NOMO-1 (cell line): ENCODE data around the gene ARR3.
"Not testable (repeated sequence)": the region's sequence is repeated elsewhere in the genome, so short reads cannot be mapped to it uniquely, and the experiment has no call there.

Source experiments
- DNase-seq, 2 experiments: peaks; one replicate each; lab custom pipeline; 2025; ENCODE audit not compliant: unreplicated experiment in 2 of 2; lab: John Stamatoyannopoulos, UW

The ARR3 gene

GRCh38 chrX:70268034-70268433, at the start of gene ARR3:
Gene ARR3 (plus strand): TSS chrX:70268334. CDS start chrX:70269386, 1,052 bp downstream.
- DNase-seq: no peak

- DNase-seq: no peak
Measured at GRCh38 chrX:70219938-70220764, 48.0 kb upstream of the ARR3 start.

- no peak for DNase-seq
Measured at GRCh38 chrX:70226048-70226447, 42.1 kb upstream of the ARR3 start.

DNA sequence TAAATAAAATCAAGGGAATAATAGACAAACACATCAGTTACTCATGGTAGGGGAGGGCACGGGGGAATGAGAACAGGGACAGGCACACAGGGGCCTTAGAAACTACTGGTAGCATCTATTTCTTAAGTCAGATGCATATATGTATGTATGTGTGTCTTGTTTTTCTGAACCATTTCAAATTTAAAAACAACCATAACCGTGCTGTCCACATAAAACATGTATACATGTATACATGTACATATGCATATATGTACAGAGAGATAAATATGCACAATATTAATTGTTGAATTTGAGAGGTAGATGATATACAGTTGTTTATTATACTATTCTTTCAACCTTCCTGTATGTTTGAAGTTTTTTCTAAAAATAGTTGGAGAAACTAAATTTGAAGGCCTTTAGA, 41.4 kb upstream of the ARR3 start:
- no peak for DNase-seq

- no peak for DNase-seq
Measured at GRCh38 chrX:70231666-70232065, 36.5 kb upstream of the ARR3 start.

DNA sequence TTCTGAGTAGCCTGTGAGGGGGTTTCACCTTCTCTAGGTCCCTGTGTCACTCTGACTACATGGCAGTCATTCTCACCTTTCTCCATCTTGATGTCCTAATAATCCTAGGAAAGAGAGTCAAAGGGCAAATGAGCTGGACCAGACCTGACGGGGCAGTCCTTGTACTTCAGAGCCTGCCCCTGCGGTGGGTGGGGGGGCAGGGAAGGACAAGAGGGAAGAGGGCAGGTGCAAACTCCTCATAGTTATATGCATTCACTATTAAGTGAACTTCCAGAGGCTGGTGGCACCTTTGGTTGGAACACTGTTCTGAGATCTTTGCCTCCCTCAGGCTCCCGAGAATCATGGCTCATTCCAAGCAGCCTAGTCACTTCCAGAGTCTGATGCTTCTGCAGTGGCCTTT, 33.8 kb upstream of the ARR3 start, which contains the start of gene AWAT1:
Gene AWAT1, plus strand, starts transcription at position 301 of the 400 bp plus-strand sequence. Its CDS starts 41 bp downstream, at position 342.
- no peak for DNase-seq

GRCh38 chrX:70240751-70241150, 27.4 kb upstream of the ARR3 start:
- DNase-seq: no peak

DNA sequence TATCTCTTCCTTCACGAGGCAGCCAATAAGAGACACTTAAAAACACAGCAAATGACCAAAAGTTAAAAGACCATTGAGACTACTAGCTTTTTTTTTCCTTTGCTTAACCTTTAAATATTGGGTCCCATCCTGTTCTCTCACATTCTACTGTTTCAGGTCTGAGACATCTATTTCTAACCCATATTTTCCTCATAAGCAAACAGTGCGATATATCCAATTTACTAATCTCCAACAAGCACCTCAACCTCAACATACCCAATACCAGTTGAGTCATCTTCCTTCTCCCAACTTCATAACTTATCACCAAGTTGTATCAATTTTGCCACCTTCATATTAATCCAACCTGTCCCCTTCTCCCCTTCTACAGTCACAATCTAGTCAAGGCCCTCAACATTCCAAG, 26.6 kb upstream of the ARR3 start:
- no peak for DNase-seq

- DNase-seq: not testable (repeated sequence)
Measured at GRCh38 chrX:70243601-70244000, 24.5 kb upstream of the ARR3 start.

DNA sequence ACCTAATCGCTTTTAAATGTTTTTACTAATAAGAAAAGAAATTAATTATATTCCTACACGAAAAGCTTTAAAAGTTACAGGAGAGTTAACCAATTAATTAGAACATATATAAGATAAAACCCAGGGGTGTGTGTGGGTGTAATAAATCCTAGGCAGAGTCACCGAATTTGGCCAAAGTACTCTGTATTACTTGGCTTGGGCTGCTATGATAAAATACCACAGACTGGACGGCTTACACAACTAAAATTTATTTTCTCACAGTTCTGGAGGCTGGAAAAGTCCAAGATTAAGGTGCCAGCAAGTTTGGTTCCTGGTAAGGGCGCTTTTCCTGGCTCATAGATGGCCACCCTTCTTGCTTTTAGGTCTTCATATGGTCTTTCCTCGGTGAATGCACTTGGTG, 23.3 kb upstream of the ARR3 start:
- no peak for DNase-seq

DNA sequence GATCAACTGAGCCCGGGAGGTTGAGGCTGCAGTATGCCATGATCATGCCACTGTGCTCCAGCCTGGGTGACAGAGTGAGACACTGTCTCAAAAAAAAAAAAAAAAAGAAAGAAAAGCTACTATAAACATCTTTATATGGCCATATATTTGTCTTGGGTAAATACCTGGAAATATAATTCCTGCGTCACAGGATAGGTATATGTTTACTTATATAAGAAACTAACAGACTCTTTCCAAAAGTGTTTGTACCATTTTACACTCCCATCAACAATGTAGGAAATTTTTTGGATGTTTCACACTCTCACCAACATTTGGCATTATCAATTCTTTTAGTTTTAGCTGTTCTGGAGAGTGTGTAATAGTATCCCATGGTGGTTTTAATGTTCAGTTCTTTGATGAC, 20.9 kb upstream of the ARR3 start:
- no peak for DNase-seq

DNA sequence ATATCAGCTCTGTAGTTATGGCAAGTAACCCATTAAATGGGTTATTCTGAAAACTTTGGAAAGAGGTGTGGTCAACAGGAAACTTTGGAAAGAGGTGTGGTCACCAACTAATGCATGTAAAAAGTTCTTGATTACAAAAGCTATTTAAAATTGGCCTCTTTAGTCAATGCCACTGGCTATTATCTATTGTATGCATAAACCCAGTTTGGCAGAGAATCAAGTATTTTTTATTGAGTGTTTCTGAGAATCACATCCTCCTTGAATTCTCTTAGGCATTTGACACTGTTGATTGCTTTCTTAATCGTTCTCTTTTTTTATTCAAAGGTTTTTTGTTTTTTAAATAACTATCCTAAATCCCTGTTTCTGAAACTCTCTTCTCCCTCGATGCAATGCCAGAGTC, 15.6 kb upstream of the ARR3 start:
- DNase-seq: no peak

DNA sequence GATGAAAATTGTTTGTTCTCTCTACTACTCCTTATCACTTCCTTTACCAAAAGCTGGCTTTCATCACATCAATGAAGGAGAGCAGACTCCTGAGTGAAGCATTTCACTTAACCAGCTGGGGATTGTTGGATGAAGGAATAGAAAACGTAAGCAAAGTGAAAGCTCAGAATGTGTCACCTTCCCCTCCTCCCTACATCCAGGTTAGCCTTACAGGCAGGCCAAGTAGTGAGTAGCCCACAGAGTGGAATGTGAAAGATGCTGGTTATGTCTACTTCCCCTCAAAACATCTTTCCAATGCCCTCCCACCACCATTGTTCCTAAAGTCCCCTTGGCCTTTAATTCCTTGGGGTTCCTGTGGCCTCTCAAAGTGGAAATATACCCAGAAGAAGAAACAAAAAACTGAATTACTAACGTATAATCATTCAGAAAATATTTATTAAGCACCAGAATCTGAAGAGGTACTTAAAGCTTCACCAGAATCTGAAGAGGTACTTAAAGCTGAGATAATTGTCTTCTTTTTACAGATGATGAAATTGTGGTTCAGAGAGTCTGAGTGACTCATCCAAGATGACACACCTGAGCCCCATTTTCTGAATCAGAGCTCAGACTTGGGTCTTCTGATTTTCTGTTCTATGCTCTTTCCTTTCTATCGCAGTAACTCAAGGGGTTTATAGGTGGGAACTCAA, 14.6 kb upstream of the ARR3 start:
- no peak for DNase-seq

- no peak for DNase-seq
Measured at GRCh38 chrX:70254063-70254400, 14.1 kb upstream of the ARR3 start.

DNA sequence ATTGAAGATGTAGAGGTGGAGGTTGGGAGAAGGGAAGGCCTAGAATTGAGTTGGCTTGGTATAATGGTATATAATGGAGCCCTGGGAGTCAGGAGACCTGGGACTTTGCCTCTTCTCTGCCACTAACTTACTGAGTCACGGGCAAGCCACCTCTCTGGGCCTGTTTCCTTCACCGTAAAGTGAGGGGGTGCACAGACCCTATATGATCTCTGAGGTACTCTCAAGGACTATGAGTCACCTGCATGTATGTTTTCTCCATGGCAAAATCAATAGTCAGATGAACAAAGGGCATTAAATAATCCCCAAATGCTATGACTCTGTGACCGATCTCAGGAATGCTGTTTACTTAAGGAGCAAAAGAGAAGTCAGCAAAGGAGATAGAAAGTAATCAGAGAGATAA, 13.2 kb upstream of the ARR3 start:
- no peak for DNase-seq

DNA sequence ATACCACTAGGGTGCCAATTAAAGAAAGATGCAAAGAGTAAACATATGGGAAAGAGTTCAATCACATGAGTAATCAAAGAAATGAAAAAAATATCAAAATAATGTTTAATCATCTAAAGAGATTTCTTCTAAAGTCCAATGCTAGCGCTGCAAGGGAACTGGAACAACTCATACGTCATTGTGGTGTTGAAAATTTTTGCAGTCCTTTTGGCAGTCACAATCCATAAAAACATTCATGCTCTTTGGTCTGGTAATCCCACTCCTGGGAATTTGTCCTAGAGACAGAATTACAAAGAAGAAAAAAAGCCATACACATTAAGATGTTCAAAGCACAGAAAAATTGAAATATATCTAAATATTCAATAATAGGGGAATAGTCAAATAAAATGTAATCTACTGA, 12.7 kb upstream of the ARR3 start:
- DNase-seq: no peak

DNA sequence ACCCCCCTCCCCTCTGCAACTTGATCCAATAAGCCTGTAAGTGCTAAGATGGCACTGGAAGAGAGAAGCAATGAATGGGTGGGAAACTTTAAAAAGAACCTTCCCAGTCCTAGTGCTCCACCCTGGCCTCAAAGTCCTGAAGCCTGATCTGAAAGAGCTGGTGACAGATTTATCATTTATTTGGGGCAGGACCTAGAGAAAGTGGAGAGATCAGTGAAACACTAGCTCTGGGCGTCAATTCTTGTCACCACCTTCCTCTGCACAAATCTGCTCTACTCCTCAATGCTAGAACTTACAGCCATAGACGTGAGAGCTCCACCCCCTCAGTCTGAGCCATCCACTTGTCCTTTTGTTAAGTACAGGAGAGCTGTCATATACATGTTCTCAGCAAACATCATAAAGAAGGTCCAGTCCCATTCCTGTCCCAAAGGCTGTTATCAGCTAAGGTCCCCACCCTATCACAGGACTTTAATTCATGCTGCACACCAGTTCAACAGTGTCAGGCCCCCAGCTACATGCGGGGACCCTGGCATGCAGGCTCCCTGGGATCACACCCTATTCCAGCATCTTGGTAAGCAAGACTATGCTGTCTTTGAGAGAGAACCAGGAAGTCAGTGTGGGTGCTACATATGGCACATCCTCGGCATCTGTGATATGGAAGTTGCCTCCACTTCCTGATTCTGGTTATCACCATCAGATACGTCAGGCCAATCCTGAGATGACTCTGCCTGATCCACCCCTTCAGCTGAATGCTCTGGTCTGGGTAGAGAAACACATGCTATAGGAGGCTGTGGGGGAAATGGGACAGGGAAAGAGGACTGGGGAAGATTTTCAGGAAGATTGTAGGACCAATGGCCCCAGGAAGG, 10.5 kb upstream of the ARR3 start:
- DNase-seq: no peak

GRCh38 chrX:70260104-70260503, 8.0 kb upstream of the ARR3 start, which contains the start of gene P2RY4:
Gene P2RY4 (minus strand): TSS chrX:70260204. CDS start chrX:70259624, 580 bp downstream.
- no peak for DNase-seq

- DNase-seq: peak in 1 of 2 experiments; percentile 12
Measured at GRCh38 chrX:70262952-70263567, 5.1 kb upstream of the ARR3 start.

DNA sequence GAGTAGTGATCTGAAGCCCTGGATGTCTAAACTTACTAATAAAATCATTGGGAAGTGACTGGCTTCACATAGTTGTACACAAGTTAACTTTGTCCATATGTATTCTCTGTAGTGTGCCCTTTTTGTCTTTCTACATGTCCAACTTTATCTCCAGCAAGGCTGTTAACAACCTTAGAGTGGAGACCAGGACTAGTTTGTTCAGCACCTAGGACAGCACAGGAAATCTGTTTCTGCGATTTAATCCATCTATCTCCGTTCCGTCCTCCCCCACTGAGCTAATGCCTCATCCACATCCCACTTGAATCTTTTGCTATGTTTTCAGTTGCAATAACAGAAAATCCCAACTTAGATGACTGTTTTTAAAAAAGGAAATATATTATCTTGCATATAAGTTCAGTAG, 3.4 kb upstream of the ARR3 start:
- DNase-seq: no peak

DNA sequence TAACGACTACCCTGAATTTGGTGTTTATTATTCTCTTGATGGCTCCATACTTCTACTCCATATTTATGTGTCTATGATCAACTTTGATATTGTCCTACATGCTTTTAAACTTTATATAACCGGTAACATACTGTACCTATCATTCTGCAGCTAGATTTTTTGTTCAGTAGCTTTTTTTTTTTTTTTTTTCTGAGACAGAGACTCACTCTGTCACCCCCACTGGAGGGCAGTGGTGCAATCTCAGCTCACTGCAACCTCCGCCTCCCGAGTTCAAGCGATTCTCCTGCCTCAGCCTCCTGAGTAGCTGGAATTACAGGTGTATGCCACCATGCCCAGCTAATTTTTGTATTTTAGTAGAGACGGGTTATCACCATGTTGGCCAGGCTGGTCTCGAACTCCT, 5.9 kb downstream of the ARR3 start:
- not testable (repeated sequence) for DNase-seq
